Muscle of arm (tissue), 12 donors: ENCODE measurements around the gene IL1B. TPM values are rescaled to one million over a fixed set of nuclear protein-coding genes. Genes with fewer than 3 reads are reported as not detected.
"Not testable (repeated sequence)": the region's sequence is repeated elsewhere in the genome, so short reads cannot be mapped to it uniquely, and the experiment has no call there.

Experiments
- DNase-seq: peaks from one replicate; pipeline ENCODE4 v3.0.0-alpha.2; 2013
- polyA plus RNA-seq, 12 donors: library from polyadenylated mRNA; unstranded; fragments of 120-200 nt; gene quantifications; one replicate each; pipeline ENCODE4 v1.2.1, GENCODE V29; 2013; ENCODE audit not compliant: insufficient read length in 12 of 12

The IL1B gene
- polyA plus RNA-seq, 12 donors = 0.37 to 7.8 (median 0.58) TPM; not detected in 2

DNA sequence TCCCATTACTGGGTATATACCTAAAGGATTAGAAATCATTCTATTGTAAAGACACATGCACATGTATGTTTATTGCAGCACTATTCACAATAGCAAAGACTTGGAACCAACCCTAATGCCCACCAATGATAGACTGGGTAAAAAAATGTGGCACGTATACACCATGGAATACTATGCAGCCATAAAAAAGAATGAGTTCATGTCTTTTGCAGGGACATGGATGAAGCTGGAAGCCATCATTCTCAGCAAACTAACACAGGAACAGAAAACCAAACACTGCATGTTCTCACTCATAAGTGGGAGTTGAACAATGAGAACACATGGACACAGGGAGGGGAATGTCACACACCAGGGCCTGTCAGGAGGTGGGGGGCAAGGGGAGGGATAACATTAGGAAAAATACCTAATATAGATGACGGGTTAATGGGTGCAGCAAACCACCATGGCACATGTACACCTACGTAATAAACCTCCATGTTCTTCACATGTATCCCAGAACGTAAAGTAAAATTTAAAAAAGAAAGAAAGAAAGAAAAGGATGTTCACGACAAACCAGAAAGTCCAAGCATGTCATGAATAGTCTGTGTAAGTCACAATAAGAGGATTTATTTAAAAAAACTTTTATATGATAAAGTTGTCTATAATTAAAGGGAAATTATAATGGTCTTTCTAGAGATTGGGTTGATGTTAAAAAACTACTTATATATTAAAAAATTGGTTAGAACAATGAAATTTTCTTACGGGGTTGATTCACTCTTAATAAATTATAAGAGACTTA is 23.0 kb upstream of the IL1B start:
- DNase-seq = not testable (repeated sequence)

DNA sequence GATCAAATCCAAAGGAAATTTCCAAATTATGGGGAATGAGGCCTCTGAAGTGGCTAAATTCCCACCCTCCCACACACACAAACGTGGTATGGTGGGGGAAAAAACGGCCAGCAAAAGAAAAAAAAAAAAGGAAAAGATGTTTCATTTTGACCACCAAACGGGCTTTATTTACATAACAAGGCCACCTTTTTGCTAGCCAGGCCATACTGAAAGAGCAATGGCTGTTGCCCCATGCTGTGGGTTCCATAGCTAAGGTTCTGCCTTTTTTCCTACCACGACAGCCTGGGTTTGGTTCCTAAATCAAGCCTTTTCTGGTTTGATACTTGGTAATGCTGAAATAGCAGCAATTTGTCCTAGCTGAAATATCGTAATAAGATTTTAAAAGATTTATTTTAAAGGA is 14.0 kb upstream of the IL1B start:
- no peak for DNase-seq

DNA sequence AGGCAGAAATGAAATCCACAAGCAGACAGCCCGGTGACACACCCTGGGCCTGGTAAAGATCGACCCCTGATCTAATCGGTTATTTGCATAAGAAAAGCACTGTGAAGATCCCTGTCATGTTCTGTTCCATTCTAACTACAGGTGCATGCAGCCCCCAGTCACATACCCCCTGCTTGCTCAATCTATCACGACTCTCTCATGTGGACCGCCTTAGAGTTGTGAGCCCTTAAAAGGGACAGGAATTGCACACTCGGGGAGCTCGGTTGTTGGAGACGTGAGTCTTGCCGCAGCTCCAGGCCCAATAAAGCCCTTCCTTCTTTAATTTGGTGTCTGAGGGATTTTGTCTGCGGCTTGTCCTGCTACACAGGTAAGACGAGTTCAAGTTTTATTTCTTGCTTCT is 13.4 kb upstream of the IL1B start:
- no peak for DNase-seq

DNA sequence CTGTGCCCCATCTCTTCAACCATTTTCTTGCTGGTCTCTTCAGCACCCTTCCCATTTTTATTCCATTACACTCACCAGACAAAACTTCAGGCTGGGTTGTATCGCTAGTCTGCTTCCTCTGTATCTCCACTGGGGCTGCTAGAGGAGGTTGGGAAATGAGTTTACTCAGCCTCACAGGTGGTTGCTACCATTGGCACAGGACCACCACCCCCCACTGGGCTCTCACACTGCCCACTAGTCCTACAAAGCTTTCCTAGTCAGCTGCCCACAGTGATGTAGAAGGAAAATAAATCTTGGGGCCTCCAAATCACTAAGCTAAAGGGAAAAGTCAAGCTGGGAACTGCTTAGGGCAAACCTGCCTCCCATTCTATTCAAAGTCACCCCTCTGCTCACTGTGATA is 12.3 kb upstream of the IL1B start:
- no peak for DNase-seq

DNA sequence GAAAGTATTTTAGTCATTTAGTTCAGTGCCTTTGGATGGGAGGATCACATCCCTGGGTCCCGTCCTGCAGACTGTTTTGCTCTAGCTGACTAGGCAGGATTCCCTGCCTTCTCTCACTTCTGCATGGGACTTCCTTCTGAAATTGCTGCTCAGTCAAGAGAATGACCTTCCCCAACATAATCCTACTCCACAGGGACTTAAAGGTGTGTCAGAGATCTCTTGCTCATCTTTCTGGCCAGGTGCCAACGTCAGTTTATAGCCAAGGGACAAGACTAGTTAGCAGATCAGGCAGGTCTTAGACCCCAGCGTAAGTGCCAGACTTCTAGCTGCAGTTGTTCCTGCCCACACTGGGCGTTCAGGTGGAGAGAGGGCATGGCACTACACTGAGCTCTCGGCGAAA is 9.5 kb upstream of the IL1B start:
- no peak for DNase-seq

DNA sequence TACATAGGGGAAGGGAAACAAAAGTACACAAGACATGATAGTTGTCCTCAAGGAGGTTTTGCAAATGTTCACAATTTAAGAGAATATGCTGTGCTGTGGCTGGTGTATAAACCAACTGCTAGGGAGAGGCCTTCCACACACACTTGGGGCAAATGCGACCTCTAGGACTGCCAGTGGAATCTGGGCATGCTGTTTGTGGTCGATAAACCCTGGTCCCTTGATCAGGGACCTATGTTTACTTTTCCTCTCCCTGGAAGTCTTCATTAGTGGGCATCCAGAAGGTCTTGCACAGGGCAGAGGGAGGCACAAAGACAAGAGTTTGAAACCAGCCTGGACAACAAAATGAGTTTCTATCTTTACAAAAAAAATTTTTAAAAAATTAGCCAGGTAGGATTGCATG is 7.3 kb upstream of the IL1B start:
- DNase-seq = no peak

DNA sequence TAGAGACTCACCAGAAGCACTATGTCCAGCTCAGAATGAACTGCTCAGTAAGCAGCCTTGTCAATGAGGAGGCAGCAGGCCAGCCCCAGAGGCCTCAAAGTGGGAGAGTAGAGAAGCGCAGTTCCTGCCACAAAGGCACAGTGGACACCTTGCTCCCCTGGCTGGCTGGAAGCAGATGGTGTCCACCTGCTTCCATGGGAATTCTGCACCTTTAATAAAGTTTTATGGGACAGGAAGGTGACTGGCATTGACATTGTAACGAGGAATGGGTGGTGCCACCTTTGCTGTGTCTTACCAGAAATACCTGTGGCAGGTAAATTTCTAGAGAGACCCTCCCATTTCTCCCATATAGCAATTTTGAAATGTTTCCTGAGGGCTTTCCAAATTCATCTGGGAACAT is 6.7 kb upstream of the IL1B start:
- no peak for DNase-seq

DNA sequence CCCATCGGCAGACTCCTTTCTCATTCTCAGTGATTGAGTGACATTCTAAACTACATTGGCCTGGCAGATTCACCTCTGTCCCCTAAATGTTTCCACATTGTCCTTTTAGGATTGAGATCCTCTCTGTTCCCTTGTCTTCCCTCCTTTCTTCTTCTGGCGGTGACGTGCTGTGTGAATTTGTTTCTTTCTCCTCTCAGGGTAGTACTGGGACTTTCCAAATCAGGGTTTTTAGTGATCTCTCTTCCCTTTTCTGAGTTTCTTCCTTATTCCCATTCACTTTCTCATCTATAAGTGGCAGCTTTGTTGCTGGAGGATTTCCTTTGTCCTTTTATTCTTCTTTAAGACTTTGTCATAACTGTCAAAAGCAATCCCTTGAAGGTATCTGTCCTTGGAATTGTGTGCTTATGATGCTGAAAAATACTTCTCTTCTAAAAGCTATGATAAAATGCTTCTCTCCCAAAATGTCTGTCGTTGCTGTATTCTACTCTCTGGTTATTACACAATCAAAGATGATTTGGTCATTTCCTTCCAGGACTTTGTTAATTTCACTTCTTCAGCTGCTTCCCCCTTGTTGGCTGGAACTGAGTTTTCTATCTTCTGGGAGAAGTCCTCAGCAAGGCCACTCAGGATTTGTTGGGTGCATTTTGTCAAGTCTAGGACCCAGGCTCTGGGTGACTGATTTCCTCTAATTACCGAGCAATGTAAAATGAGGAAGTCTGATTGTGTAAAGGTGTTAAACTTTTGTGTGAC is 4.9 kb upstream of the IL1B start:
- no peak for DNase-seq

DNA sequence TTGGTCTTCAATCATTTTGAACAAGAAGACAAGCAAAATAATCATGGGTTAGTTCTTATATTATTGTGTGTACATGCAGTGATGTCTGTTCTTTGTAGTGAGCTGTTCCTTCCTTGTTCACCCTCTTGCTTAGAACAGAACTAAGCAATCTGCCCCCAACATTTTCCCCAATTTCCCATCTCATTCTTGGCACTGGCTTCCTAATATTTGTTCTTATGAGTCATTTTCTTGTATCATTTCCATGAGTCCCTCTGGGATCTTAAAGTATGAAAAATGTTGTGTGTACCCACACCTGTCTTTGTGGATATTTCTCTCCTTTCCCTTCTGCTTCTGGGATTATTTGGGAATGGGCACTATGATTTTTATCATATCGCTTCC is 3.5 kb upstream of the IL1B start:
- no peak for DNase-seq

DNA sequence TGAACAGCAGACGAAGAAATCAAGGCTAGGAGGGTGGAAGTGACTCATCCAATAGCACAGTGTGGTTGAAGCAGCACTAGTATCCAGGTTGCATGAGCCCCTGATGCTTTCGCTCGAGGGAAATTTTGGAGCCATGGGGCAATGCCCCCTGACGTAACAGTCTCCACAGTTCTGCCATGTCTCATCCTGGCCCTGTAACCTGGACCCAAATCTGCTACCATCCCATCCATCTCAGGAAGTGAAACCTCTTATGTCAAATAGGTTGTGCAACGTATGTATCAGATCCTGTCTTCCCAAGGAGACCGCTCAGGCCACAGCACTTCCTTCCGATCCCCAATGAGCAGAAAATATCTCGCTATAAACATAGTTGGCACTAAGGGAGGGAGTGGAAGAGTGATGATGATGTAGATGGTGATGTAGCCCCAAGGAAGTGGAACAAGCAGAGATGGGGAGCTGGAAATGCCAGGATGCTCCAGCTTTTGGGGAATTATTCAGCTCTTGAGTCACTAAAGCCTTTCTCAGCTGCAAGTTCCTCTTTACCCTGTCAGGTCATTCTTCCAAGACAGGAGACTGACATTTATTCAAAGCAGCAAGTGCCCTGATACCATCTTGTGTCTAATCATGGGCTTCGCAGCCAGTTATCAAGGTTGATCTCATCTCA is 3.0 kb upstream of the IL1B start:
- DNase-seq = no peak

DNA sequence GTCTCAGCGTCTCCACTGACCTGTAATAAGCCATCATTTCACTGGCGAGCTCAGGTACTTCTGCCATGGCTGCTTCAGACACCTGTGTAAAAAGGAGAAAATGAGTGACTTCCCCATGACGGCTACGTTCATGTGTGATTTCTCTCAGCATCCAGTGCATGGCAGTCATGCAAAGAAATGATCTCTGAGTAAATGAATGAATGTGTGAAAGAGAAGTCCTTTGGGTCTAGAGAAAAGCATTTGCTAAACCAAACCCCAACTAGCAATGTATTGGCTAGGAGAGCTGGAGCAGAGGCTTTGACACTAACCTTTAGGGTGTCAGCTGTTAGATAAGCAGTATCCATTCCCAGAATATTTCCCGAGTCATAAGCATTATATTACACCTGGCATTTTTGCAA is 417 bp downstream of the IL1B start:
- no peak for DNase-seq

DNA sequence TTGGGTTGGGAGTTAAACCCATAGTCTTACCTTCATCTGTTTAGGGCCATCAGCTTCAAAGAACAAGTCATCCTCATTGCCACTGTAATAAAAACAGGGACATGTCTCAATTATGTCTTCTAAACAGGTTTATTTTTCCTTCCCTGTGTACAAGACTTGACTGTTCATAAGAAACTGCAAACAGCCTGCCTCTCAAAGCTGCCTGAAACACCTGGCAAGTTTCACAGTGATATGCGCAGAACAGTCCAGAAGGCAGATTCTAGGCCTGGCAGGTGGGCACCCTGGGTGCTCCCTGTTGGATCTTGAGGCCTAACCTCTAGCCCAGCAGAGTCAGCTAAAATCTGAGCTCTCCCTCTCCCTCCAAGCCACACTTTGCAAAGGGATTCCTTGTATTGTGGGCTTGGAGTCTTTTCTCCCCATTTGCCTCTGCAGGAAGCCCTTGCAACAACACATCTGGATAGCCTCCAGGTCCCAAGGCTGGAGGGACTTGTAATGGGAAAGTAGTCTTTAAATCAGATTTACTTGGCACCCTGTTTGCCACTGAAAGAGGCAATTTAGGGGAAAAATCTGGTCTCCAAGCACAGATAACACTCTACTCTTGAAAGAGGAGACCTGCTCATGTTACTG is 930 bp downstream of the IL1B start:
- no peak for DNase-seq

DNA sequence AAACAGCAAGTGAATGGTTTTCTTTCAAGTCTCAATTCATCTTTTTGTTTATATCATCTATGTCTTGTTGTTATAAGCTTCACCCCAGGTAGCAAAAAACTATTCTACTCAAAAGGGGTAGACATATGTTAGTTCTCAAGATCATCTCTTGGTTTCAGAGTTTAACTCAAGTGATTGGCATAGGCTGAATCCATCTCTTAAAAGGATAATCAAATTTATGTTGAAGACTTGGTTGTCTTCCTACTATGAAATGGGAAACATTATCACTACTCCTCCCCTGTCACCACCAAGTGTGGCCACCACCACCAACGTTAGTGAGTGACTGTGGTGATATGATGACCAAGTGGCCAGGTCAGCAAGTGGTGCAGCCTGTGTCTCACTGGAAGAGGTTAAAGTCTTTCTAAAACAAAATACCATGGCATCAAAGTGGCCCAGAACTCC is 1.5 kb downstream of the IL1B start:
- DNase-seq = no peak

DNA sequence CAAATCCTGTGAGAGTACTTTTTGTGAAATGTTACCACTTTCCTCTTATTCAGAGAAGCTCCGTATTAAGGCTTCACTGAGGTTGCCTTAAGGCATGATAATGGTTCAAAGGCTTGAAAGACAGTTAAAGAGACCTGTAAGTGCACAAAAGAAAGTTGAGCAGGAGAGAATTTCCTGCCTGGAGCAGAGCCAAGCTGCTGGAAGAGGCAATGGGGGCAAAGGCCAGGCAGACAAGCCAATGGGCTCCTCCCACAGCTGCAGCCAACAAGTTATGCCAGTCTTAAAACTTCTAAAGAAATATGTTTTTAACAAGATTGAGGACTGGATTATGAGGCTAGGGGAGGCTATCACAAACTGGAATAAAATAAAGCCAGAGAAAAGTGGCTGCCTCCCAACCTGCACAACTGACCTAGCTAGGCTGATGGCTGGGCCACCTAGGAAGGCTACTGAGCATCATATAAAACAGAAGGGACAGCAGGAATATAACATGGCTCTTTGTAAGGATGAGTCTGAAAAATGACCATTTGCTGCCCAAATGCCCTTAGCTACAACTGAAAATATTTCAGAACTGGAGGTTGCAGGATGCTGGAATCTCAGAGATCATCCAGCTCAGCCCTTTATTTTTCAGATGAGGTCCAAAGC is 2.1 kb downstream of the IL1B start:
- no peak for DNase-seq

DNA sequence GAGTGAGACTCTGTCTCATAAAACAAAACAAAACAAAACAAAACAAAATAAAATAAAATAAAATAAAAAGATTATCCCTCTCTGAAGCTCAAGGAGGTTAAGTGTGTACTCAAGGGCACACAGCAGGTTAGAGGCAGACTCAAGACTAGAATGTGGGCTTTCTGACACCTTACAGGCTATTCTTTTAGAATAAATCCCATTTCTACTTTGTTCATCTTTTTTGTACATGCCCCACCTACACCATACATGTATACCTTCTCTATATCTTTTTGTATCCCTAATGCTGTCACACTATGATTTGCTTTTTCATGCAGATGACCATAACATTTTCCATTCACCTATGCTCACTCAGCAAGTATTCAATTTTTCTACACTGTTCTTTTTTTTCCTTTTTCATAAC is 2.6 kb downstream of the IL1B start:
- DNase-seq = no peak

DNA sequence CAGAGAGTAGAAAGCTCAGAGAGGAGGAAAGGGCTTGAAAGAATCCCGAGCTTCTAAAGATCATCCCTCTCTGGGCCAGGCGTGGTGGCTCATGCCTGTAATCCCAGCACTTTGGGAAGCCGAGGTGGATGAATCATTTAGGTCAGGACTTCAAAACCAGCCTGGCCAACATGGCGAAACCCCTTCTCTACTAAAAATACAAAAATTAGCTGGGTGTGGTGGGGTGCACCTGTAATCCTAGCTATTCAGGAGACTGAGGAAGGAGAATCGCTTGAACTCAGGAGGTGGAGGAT is 3.0 kb downstream of the IL1B start:
- not testable (repeated sequence) for DNase-seq

DNA sequence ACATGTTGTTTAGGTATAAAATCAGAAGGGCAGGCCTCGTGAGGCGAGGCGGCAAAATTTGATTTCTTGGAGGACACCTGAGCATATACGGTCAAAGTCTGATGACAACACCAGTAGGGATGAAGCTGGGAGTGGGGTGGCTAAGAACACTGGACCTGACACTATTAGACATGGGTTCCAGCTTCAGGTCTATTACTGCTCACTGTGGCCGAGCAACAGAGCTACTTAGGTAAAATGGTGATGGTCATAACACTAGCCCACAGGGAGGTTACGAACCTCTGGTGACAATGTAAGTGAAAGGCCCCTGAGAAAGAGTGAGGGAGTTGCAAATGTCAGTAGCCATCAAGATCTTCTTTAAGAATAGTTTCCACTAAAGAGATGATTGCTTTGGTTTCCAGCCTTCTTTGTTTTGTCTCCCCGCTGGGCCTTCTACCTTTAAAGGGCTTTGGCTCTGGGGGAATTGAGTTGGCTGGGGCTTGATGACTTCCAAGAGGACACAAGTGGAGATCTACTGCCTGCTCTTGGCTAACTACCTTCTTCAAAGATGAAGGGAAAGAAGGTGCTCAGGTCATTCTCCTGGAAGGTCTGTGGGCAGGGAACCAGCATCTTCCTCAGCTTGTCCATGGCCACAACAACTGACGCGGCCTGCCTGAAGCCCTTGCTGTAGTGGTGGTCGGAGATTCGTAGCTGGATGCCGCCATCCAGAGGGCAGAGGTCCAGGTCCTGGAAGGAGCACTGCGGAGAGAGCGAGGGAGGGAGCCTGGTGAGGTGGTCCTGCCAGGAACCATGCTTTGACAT is 3.5 kb downstream of the IL1B start:
- no peak for DNase-seq

DNA sequence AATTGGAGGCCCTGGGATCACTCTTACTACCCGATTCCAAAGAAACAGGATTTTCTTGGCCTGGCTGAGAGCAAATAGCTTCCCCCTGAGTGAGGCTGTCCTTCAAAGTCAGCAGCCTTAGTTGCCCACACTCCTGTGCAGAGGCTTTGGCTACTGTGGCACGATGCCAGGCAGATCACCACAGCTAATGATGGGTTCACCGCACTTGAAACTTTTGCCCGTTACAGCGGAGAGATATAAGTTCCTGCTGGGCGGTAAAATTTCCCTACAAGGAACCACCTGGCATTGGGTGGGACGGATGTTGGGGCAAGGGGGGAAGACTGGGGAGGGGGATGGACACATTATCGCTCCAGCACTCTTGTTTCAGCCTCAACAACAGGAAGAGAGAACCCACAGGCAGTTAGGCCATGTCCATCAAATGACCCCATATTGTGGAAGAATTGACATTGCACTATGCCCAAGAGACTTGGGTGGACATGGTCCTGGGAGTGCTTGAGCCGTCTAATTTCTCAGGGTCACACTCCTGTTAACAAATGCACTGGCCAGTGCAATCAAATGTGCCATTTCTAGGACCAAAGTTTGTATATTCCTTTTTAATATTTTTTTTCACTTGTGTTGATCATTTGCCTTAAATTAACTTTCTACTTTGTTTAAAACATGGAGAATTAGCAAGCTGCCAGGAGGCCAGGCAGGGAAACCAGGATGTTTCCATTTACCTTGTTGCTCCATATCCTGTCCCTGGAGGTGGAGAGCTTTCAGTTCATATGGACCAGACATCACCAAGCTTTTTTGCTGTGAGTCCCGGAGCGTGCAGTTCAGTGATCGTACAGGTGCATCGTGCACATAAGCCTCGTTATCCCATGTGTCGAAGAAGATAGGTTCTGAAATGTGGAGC is 4.4 kb downstream of the IL1B start:
- DNase-seq = no peak

DNA sequence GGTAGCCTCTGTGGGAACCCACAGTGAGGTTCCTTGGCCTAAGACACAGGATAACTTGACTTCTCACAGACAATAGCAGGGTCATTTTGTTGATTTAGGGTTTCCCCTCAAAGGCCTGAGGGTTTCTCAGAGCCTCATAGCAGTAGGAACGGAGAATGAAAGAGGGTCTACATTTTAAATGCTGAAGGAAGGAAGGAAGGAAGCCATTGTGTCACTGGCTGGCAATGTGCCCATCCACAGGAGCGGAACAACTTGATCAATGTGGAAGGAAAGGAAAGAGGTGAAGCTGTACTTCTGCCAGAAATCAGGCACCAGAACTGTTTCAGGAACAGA is 5.1 kb downstream of the IL1B start:
- no peak for DNase-seq
